Tibial nerve (tissue), 4 donors: ENCODE results near the gene CERS1.

Source experiments
- EP300 ChIP-seq, 2 donors: sonication (generic); formaldehyde crosslinking; IDR thresholded peaks; one replicate each; pipeline ENCODE4 v1.6.1; 2017; ENCODE audit warnings: antibody characterized with exemption in 2 of 2, mild to moderate bottlenecking in 1 of 2
- TF ChIP-seq, protein P1 (sequence below), 5 experiments: fragments of 200-600 bp in 3 of 5; fragments of 450-650 bp in 2 of 5; sonication (generic) in 3 of 5; IDR thresholded peaks; one replicate each; pipeline ENCODE4 v1.5.1; 2016 to 2019; ENCODE audit warnings: antibody characterized with exemption in 5 of 5, mild to moderate bottlenecking in 3 of 5, moderate library complexity in 2 of 5

DNA sequence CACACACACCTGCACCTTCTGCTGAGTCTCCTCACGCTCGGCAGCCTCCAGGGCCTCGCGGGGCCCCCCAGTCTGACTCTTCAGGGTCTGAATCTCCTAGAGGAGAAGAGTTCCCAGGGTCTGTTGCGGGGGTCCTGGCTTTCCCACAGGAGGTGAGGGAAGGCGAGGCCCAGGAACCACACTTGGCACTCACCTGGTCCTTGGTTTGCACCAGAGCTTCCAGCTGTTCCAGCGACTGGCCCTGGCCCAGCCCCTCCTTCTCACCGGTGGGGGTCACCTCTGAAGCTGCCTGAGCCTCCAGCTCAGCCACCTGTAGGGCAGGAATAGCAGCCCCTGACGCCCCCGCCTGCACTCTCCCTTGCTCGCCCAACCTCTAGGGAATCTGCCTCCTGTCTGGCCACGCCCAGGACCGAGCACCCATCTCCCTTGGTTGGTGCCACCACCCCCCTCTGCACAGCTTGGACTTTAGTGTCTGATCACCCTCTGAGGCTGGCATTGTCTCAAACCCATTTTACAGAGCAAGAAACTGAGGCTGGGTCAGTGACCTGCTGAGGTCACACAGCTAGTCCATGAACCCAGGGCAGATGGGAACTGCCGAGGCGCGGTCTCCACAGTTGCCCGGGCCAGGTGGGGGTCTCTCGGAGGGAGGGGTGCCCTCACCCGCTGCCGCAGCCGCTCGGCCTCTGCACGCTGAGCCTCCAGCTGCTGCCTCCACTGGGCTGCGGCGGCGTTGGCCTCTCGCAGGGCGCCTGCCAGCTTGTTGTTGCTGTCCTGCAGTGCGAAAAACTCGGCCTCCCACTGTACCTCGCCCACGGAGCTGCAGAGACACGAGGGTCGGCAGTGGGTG is 35.6 kb upstream of the CERS1 start:
- TF ChIP-seq EP300 (IDR thresholded peaks at IDR 0.05), result no peak
- TF ChIP-seq, protein P1, sequence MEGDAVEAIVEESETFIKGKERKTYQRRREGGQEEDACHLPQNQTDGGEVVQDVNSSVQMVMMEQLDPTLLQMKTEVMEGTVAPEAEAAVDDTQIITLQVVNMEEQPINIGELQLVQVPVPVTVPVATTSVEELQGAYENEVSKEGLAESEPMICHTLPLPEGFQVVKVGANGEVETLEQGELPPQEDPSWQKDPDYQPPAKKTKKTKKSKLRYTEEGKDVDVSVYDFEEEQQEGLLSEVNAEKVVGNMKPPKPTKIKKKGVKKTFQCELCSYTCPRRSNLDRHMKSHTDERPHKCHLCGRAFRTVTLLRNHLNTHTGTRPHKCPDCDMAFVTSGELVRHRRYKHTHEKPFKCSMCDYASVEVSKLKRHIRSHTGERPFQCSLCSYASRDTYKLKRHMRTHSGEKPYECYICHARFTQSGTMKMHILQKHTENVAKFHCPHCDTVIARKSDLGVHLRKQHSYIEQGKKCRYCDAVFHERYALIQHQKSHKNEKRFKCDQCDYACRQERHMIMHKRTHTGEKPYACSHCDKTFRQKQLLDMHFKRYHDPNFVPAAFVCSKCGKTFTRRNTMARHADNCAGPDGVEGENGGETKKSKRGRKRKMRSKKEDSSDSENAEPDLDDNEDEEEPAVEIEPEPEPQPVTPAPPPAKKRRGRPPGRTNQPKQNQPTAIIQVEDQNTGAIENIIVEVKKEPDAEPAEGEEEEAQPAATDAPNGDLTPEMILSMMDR (IDR thresholded peaks at IDR 0.05), result no peak
